GM21381 (cell line): ENCODE data around the gene ANKRD6.

Source experiments
- ATAC-seq: cut with Tn5 transposase; IDR thresholded peaks from one replicate; pipeline ENCODE4 v1.9.1; 2021; ENCODE audit warnings: mild to moderate bottlenecking, moderate library complexity; ENCODE audit not compliant: unreplicated experiment

The ANKRD6 gene

DNA sequence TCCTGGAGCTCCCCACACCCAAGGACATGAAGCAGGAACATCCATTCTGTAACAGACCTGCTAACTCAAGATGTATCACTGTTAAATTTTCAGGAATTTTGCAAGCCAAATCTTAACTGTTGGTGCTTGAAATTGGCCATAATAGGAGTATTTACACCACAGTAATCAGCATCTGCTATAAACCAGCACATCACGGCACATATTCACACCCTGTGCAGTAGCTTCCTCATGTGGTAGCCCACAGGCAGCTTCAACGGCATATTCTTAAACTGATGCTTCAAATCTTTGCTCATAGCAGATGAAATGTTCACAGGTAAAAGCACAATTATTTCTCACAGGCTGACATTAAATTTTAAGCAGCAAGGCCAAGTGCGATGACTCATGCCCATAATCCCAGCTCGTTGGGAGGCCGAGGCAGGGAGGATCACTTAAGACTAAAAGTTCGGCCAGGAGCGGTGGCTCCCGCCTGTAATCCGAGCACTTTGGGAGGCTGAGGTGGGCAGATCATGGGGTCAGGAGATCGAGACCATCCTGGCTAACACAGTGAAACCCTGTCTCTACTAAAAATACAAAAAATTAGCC lies 249.1 kb downstream of the ANKRD6 start:
- no peak for ATAC-seq

DNA sequence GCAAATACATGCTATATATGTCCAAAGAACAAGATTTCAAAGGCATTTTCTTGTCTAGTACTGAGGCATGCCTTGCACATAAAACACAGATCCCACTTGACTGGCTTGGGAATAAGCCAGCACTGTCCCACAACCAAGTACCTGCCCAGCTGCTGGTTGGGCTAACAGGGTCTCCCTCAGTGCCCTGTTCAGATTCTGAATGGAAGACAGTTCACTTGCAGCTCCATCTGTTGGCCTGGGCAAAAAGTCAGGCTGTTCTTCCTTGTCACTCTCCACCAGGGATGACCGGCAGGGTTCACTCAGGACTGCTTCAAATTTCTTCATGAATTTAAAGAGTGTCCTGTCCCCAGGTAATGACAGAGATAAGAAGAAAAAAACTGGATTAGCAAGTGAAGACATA lies 250.0 kb downstream of the ANKRD6 start:
- ATAC-seq: no peak
